C4-2B (cell line): Measurements from ENCODE around the gene DEPDC1B.

Experiments
- ZFX ChIP-seq: fragments of 450-650 bp; IDR thresholded peaks from 2 replicates; pipeline ENCODE4 v1.6.1; 2017
- TF ChIP-seq, protein P1 (sequence below): fragments of 450-650 bp; conservative IDR thresholded peaks from 2 replicates; pipeline ENCODE4 v1.5.1; 2017; ENCODE audit warnings: mild to moderate bottlenecking

DNA sequence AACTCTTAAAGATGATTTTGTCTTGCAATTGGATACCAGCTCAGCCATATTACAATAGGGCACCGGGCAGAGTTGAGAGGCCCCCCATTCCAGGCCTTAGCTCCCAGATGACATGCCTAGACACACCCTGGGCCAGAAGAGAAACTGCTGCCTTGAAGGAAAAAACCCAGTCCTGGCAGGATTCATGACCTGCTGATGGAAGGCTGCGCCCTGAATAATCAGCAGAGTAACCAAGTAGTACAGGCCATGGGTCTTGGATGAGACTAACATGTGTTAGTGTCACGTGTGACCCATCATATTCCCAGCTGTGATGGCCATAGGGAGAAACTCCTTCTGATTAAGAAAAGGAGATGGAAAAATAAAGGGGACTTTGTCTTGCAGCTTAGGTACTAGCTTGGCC is 39.0 kb upstream of the DEPDC1B start:
- TF ChIP-seq, protein P1, sequence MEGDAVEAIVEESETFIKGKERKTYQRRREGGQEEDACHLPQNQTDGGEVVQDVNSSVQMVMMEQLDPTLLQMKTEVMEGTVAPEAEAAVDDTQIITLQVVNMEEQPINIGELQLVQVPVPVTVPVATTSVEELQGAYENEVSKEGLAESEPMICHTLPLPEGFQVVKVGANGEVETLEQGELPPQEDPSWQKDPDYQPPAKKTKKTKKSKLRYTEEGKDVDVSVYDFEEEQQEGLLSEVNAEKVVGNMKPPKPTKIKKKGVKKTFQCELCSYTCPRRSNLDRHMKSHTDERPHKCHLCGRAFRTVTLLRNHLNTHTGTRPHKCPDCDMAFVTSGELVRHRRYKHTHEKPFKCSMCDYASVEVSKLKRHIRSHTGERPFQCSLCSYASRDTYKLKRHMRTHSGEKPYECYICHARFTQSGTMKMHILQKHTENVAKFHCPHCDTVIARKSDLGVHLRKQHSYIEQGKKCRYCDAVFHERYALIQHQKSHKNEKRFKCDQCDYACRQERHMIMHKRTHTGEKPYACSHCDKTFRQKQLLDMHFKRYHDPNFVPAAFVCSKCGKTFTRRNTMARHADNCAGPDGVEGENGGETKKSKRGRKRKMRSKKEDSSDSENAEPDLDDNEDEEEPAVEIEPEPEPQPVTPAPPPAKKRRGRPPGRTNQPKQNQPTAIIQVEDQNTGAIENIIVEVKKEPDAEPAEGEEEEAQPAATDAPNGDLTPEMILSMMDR = no peak
- no peak for TF ChIP-seq ZFX
